Ramos (cell line): ENCODE data around the gene TIMP2.
"Not testable (repeated sequence)": the region's sequence is repeated elsewhere in the genome, so short reads cannot be mapped to it uniquely, and the experiment has no call there.

Source experiments
- in situ Hi-C: fragments of 300-500 bp; cut with MboI; formaldehyde crosslinking; loops from one replicate; pipeline ENCODE4 v1.14.3; 2022; ENCODE audit warnings: low sequenced_read_pairs; ENCODE audit not compliant: unreplicated experiment

The TIMP2 gene

GRCh38 chr17:78933959-78934568 is 8.9 kb upstream of the TIMP2 start:
- in situ Hi-C loops, result no loop called here

DNA sequence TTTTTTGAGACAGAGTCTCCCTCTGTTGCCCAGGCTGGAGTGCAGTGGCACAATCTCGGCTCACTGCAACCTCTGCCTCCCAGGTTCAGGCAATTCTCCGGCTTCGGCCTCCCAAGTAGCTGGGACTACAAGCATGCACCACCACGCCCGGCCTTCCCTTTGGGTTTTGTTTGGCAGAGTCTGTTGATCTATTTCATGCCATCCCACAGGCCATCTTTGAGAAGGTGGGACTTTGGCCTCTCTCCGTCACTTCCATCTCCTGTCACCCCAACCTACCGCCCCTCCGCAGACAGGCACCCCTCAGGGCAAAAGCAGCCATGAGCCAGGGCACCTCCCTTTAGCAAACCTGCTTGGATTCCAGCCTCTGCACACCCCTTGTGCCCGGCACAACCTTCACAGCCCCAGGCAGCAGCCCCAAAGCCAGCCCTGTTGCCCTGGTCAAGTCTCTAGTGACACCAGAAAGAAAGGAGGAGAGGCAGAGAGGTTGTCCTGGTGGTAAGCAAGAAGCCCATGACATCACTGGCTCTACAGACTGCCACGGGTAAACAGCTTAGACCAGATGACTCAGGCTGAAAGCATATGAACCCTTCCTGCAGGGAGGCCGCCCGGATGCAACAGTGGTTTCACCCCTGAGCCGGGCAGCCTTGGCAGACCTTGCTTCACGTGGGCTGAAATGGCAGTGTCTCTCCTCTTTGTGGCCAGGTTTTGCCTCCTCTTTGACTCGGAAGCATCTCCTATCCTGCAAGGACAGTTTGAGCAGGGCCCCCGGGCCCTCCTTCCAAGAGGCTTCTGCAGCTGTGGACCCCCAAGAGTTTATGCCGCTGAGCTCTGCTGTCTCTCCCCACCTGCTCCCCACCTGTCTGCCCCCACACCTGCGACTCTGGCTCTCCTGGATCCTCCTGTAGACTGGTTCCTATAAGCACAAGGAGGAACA is 8.1 kb upstream of the TIMP2 start:
- in situ Hi-C loops, result no loop called here

DNA sequence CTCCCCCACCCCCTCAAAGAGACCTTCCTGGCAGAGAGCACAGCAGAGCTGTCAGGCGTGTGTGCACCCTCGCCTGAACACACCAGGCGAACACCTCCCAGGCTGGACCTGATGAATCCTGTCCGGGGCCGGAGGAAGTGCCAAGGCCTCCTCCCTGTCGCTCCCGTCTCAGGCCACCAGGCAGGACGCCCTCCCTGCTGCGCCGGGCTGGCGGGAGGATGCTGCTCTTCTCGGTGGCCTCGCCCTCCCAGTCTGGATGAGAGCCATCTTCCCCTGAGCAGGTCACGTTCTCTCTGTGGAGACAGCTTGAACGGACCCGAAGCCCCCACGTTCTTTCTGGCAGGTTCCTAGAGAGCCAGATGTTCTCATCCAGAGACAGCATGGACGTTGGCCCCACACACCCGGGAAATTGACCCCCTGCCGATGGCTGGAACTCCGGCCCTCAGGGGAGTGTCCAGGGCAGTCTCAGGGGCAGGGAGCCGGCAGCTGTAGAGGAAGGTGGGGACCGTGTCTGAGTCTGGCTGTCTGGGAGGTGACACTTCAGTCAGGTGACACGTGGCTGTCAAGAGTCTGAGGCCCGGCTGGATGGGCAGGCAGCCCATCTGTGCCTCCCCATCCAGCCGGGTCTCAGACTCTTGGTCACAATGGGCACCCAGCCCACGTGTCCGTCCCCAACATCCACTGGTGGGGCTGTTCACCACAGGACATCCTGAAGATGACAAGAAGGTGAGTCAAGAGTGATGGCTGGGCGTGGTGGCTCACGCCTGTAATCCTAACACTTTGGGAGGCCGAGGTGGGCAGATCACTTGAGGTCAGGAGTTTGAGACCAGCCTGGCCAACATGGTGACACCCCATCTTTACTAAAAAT is 5.0 kb upstream of the TIMP2 start:
- in situ Hi-C loops, result no loop called here

GRCh38 chr17:78925662-78926555 is 722 bp upstream of the TIMP2 start:
- in situ Hi-C loops, result no loop called here

DNA sequence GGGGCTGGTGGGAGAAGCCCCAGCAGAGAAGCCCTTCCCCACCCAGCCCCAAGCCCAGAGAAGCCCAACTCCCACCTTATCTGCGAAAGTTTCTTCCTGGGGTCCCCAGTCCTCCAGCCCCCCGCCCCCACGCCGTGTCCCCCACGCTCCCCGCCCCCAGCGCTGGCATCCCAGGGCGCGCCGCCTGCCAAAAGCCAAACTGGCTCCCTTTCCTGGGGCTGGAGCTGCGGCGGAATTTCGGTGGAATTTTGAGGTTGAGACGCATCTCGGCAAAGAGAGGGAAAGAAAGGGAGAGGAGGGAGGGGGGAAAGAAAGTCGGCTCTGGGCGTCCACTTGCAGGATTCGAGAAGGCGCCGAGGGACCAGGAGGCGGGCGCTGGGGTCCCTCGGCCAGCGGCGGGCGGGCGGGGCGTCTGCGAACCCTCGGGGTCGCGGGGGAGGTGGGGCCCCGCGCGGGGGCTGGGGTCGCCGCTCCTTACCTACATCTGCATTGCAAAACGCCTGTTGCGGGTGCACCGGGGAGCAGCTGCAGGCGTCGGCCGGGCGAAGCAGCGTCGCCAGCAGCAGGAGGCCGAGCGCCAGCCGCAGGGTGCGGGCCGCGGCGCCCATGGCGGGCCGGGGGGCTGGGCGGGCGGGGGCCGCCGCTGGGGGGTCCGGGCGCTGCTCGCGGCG is 571 bp downstream of the TIMP2 start:
- in situ Hi-C loops, result no loop called here

DNA sequence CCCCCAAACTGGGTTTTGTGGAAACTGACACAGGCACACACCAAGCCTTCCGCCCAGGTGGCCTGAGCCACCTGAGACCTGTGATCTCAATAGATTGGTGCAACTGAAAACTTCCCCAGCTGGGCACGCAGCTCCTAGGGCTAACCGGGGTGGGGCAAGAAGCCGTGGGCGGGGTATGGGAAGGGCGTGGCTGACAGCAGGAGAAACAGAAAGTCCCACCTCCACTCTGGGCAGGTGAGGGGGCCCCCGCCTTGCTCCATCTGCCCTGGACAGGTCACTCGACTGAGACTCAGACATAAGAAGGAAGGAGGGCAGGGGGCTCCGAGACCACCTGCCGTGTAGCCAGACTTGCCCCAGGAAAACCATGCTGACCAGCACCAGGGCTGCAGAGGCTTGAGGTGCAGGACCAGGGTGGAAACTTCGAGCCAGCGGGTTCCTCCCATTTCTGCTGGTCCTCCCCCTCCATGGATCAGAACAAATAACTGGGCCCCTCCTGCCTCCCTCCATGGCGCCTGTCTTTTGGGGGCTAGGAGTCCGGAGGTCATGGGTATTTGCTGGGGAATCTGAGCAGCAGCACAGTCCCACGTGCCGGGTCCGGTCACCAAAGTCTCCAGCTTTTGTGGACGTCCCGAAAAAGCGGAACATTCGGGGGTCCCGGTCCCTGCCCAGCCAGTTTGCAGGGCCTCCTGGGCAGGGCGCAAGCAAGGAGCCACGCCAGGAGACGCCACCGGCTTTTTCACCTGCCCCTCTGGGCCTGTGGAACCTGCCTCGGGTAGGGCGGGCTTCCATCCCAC is 1.3 kb downstream of the TIMP2 start:
- in situ Hi-C loops, result no loop called here

GRCh38 chr17:78922816-78923498 is 2.2 kb downstream of the TIMP2 start:
- in situ Hi-C loops, result no loop called here

DNA sequence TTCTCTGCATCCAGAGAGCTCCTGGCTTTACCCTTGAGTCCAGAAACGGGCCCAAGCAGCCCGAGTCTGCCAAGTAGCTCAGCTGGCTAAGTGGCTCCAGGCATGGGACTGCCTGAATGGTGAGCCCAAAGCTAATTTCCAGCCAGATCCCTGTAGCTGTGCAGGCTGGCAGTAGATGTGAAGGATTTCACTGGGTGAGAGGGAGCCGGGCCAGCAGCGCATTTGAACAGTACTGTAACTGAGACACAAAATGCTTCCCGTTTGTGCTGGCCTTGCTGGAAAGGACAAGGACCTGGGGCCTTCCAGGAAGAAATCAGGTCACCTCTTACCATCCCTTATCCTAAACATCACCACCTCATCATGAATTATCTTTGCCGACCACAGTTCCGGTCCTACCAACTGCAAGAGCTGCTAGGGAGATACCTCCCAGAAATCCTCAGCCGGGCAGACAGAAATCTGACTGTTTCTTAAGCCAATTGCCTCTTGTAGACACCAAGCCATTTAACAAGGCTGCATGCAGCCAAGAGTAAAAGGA is 3.7 kb downstream of the TIMP2 start:
- in situ Hi-C loops, result no loop called here

GRCh38 chr17:78920528-78920927 is 4.7 kb downstream of the TIMP2 start:
- in situ Hi-C loops, result no loop called here

DNA sequence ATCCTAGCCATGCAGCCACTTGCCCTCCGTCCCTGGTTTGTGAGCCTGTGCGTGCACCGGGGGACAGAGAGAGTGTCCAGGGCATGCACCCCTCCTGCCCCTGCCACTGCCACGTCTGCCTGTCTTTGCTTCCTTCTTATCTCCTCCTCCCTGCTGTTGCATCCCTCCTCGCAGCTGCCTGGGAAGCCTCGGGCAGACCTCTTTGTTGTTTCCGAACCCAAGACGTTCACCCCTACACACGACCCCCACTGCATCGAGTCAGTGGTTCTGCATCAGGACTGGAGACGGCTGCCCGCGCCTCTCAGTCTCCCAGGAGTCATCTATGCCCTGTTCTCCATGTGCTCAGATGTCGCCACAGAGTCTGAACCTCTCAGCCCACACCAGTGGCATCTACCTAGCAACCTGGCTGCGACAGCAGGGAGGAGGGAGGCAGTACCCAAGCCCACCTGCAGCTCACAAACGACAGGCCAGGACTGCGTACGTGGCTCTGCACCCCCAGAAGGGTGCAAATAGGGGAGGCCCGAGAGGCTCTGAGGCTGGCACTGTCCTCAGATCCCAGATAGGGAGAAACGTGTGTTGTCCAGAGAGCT is 5.2 kb downstream of the TIMP2 start:
- in situ Hi-C loops, result no loop called here

DNA sequence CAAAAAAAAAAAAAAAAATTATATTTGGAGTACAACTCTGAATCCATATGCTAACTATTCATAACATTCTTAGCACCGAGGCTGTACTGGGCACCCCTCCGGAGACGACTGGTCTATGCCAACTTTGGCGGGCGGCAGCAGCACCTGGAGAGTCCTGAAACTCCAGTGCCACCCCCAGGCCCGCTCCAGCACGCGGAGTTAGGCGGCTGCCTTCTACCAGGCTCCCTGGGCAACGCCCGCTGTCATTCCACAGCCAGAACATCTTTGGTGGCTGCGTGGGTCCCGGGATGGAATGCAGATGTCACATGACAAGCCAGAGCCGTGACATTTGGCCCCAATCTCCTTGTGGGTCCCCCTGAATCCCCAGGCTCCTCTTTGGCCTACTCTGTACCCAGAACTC is 6.2 kb downstream of the TIMP2 start:
- in situ Hi-C loops, result no loop called here

GRCh38 chr17:78917451-78918275 is 7.5 kb downstream of the TIMP2 start:
- in situ Hi-C loops, result no loop called here

DNA sequence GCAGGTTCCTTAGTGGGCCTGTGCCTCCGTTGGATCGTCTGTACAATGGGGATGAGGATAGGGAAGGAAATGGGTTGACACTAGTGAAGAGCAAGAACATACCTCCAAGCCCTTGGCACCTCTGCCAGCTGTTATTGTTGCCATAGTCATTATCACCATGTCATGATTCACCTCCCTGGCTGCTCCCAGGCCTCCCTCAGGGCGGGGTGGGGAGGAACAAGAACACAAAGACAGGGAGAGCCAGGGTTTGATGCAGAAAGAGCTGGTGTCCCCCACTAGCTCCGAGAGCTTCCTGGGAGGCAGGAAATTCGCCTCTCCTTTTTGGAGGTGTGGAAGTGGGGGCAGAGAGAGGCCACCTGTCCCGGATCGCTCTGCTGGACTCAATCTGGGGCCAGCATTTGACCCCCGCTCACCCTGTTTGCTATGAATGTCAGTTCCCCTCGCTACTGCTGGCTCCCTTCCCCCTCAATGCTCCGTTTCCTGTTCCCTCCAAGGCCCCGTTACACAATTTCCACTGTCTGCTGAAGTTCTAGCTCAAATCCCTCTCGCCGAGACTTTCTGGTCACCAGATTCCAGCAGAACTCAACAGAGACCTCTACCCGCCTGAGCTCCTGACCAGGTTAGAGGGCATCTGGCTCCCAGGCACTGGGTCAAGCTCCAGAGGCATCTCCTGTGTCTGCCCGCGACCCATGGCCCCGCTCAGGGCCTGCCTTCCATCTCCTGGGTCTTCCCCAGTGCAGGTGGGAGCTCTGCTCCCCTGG is 9.1 kb downstream of the TIMP2 start:
- in situ Hi-C loops, result no loop called here

GRCh38 chr17:78913115-78913514 is 12.1 kb downstream of the TIMP2 start:
- in situ Hi-C loops, result no loop called here

- in situ Hi-C loops, result no loop called here
These were observed 13.1 kb downstream of the TIMP2 start for GRCh38 chr17:78912082-78912481.

DNA sequence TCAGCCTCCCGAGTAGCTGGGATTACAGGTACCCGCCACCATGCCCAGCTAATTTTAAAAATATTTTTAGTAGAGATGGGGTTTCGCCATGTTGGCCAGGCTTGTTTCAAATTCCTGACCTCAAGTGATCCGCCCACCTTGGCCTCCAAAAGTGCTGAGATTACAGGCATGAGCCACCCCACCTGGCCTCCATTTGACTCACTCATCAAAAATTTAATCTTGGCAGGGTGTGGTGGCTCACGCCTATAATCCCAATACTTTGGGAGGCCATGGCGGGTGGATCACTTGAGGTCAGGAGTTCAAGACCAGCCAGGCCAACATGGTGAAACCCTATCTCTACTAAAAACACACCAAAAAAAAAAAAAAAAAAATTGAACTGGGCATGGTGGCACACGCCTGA is 13.6 kb downstream of the TIMP2 start:
- in situ Hi-C loops, result not testable (repeated sequence)
